H9 (cell line): ENCODE results near the gene TM9SF3. TPM values are rescaled to one million over a fixed set of nuclear protein-coding genes. Genes with fewer than 3 reads are reported as not detected.

Experiments
- DNase-seq: peaks from one replicate; pipeline ENCODE4 v3.0.0-alpha.2; 2017
- H2AFZ ChIP-seq: one replicate; pipeline ENCODE4 v1.6.1; 2013; ENCODE audit warnings: mild to moderate bottlenecking, low read length, control low read depth, moderate library complexity
- H2AK5ac ChIP-seq: 2 replicates; pipeline ENCODE4 v1.6.1; 2013; ENCODE audit warnings: low read length, control low read depth, mixed read lengths; ENCODE audit not compliant: insufficient read length
- H2BK120ac ChIP-seq: one replicate; pipeline ENCODE4 v1.6.1; 2013; ENCODE audit warnings: low read depth, mild to moderate bottlenecking, low read length, control low read depth, inconsistent platforms; ENCODE audit not compliant: poor library complexity, severe bottlenecking
- H2BK12ac ChIP-seq: 2 replicates; pipeline ENCODE4 v1.6.1; 2013; ENCODE audit warnings: low read length, control low read depth, mixed read lengths, low read depth; ENCODE audit not compliant: insufficient read length
- H2BK15ac ChIP-seq: 2 replicates; pipeline ENCODE4 v1.6.1; 2013; ENCODE audit warnings: low read depth, low read length, control low read depth
- H2BK20ac ChIP-seq: one replicate; pipeline ENCODE4 v1.6.1; 2013; ENCODE audit warnings: low read depth, mild to moderate bottlenecking, low read length, control low read depth, inconsistent platforms; ENCODE audit not compliant: poor library complexity, severe bottlenecking
- H2BK5ac ChIP-seq: 2 replicates; pipeline ENCODE4 v1.6.1; 2013; ENCODE audit warnings: low read length, control low read depth, mixed read lengths; ENCODE audit not compliant: insufficient read length
- H3K14ac ChIP-seq: 2 replicates; pipeline ENCODE4 v1.6.1; 2013; ENCODE audit warnings: low read length, control low read depth; ENCODE audit not compliant: insufficient read depth
- H3K18ac ChIP-seq: 2 replicates; pipeline ENCODE4 v1.6.1; 2013; ENCODE audit warnings: low read depth, mild to moderate bottlenecking, mixed read lengths, low read length, control low read depth; ENCODE audit not compliant: insufficient read length
- H3K23ac ChIP-seq: 2 replicates; pipeline ENCODE4 v1.6.1; 2013; ENCODE audit warnings: low read length, control low read depth, mixed read lengths, low read depth; ENCODE audit not compliant: insufficient read length
- H3K23me2 ChIP-seq: 2 replicates; pipeline ENCODE4 v1.6.1; 2013; ENCODE audit warnings: low read depth, mild to moderate bottlenecking, mixed read lengths, low read length, control low read depth; ENCODE audit not compliant: insufficient read length, poor library complexity, severe bottlenecking
- H3K27ac ChIP-seq: 2 replicates; pipeline ENCODE4 v1.5.1; 2013; ENCODE audit warnings: low read length, control low read depth, mixed read lengths, low read depth; ENCODE audit not compliant: insufficient read length
- H3K27me3 ChIP-seq: 2 replicates; pipeline ENCODE4 v1.6.1; 2013; ENCODE audit warnings: low read length, control low read depth, inconsistent platforms; ENCODE audit not compliant: insufficient read depth
- H3K4ac ChIP-seq: 2 replicates; pipeline ENCODE4 v1.6.1; 2013; ENCODE audit warnings: low read depth, mild to moderate bottlenecking, control low read depth, inconsistent platforms, low read length, moderate library complexity
- H3K4me1 ChIP-seq: 2 replicates; pipeline ENCODE4 v1.6.1; 2013; ENCODE audit warnings: low read length, control low read depth, inconsistent platforms; ENCODE audit not compliant: insufficient read depth
- H3K4me2 ChIP-seq: 2 replicates; pipeline ENCODE4 v1.6.1; 2013; ENCODE audit warnings: low read length, control low read depth, mixed read lengths; ENCODE audit not compliant: insufficient read length, insufficient read depth
- H3K56ac ChIP-seq: 2 replicates; pipeline ENCODE4 v1.6.1; 2013; ENCODE audit warnings: low read depth, mild to moderate bottlenecking, mixed read lengths, low read length, control low read depth; ENCODE audit not compliant: insufficient read length
- H3K79me1 ChIP-seq: 2 replicates; pipeline ENCODE4 v1.6.1; 2013; ENCODE audit warnings: low read depth, mild to moderate bottlenecking, moderate library complexity, low read length, control low read depth, inconsistent platforms; ENCODE audit not compliant: insufficient read depth, poor library complexity, severe bottlenecking
- H3K79me2 ChIP-seq: 2 replicates; pipeline ENCODE4 v1.6.1; 2013; ENCODE audit warnings: low read length, control low read depth, inconsistent platforms; ENCODE audit not compliant: insufficient read depth
- H3K9ac ChIP-seq: 2 replicates; pipeline ENCODE4 v1.6.1; 2013; ENCODE audit warnings: low read length, control low read depth, mixed read lengths; ENCODE audit not compliant: insufficient read length; ENCODE audit errors: extremely low read depth
- H3K9me3 ChIP-seq: one replicate; pipeline ENCODE4 v1.6.1; 2013; ENCODE audit warnings: low read depth, low read length, inconsistent platforms; ENCODE audit not compliant: control insufficient read depth
- H3T11ph ChIP-seq: one replicate; pipeline ENCODE4 v1.6.1; 2013; ENCODE audit warnings: mild to moderate bottlenecking, low read length, control low read depth, inconsistent platforms
- H4K20me1 ChIP-seq: one replicate; pipeline ENCODE4 v1.6.1; 2013; ENCODE audit not compliant: control insufficient read depth, insufficient read length, insufficient read depth
- H4K5ac ChIP-seq: 2 replicates; pipeline ENCODE4 v1.6.1; 2013; ENCODE audit warnings: low read depth, mild to moderate bottlenecking, mixed read lengths, low read length, control low read depth; ENCODE audit not compliant: insufficient read length
- H4K8ac ChIP-seq: replicated peaks from 2 replicates; pipeline ENCODE4 v1.6.1; 2013; ENCODE audit warnings: low read length, control low read depth, mixed read lengths, low read depth; ENCODE audit not compliant: insufficient read length
- H4K91ac ChIP-seq: 2 replicates; pipeline ENCODE4 v1.6.1; 2013; ENCODE audit warnings: low read depth, mild to moderate bottlenecking, moderate library complexity, mixed read lengths, low read length, control low read depth; ENCODE audit not compliant: insufficient read length
- H3K27ac Mint-ChIP-seq, 3 experiments: 2 replicates in 2 of 3; 3 replicates in 1 of 3; pipeline ENCODE4 v1.8.0; 2020 to 2021; ENCODE audit warnings: mixed read lengths in 3 of 3, mild to moderate bottlenecking in 1 of 3, moderate library complexity in 1 of 3
- H3K27me3 Mint-ChIP-seq: 2 replicates; pipeline ENCODE4 v1.8.0; 2021; ENCODE audit warnings: low read depth, mild to moderate bottlenecking, moderate library complexity, mixed read lengths
- H3K36me3 Mint-ChIP-seq, 3 experiments: 2 replicates in 2 of 3; 3 replicates in 1 of 3; pipeline ENCODE4 v1.8.0; 2020 to 2021; ENCODE audit warnings: low read depth in 3 of 3, mixed read lengths in 3 of 3; ENCODE audit not compliant: insufficient read depth in 1 of 3
- H3K4me1 Mint-ChIP-seq, 2 experiments: 2 replicates each; pipeline ENCODE4 v1.8.0; 2020; ENCODE audit warnings: mixed read lengths in 2 of 2
- H3K4me3 Mint-ChIP-seq, 2 experiments: 2 replicates in 1 of 2; 3 replicates in 1 of 2; pipeline ENCODE4 v1.8.0; 2020 to 2021; ENCODE audit warnings: mild to moderate bottlenecking in 2 of 2, mixed read lengths in 2 of 2, moderate library complexity in 1 of 2
- H3K9me3 Mint-ChIP-seq, 2 experiments: 2 replicates in 1 of 2; 3 replicates in 1 of 2; pipeline ENCODE4 v1.8.0; 2020; ENCODE audit warnings: mild to moderate bottlenecking in 2 of 2, mixed read lengths in 2 of 2, moderate library complexity in 1 of 2
- WGBS: extraction: QIAGEN DNeasy Blood & Tissue Kit; methylation state at CpG from one replicate; pipeline ENCODE4 v1.1.7; 2013; ENCODE audit warnings: missing lambda C conversion rate, low lambda C conversion rate, mixed read lengths; ENCODE audit not compliant: insufficient read length; ENCODE audit errors: extremely low coverage; 5-methylcytosine and 5-hydroxymethylcytosine counted together
- total RNA-seq: library from RNA; stranded (reverse); gene quantifications from 2 replicates; pipeline ENCODE4 v1.2.1, GENCODE V29; 2021
- TF ChIP-seq, protein P1 (sequence below): fragments of 200-600 bp; sonication (generic); conservative IDR thresholded peaks from 3 replicates; pipeline ENCODE4 v1.8.0; 2021; ENCODE audit warnings: antibody characterized with exemption, mild to moderate bottlenecking

Gene TM9SF3
- total RNA-seq, 1 experiment from 2014 or later, result 120 TPM

DNA sequence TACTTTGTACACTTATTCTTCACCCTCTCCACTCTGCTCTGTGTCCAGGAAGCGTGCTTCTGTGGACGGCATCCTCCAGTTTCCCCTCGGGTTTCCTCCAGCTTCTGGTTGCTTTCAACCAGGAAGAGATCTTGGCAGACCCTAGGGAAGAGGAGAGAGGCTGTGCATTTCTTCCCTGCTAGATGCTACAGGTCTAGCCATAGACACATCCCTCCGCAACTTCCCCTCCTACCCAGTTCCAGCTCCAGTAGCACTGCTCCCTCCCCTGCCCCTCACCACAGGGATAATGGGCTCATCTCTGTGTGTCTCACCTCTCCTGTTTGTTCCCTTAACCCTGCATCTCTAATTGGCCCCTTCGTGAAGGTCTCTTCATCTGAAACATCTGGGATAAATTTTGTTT is 89.4 kb downstream of the TM9SF3 start:
- TF ChIP-seq, protein P1, sequence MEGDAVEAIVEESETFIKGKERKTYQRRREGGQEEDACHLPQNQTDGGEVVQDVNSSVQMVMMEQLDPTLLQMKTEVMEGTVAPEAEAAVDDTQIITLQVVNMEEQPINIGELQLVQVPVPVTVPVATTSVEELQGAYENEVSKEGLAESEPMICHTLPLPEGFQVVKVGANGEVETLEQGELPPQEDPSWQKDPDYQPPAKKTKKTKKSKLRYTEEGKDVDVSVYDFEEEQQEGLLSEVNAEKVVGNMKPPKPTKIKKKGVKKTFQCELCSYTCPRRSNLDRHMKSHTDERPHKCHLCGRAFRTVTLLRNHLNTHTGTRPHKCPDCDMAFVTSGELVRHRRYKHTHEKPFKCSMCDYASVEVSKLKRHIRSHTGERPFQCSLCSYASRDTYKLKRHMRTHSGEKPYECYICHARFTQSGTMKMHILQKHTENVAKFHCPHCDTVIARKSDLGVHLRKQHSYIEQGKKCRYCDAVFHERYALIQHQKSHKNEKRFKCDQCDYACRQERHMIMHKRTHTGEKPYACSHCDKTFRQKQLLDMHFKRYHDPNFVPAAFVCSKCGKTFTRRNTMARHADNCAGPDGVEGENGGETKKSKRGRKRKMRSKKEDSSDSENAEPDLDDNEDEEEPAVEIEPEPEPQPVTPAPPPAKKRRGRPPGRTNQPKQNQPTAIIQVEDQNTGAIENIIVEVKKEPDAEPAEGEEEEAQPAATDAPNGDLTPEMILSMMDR, result no peak
- Histone ChIP-seq H3K27ac (no peak overlapping the region), H2BK5ac (no peak overlapping the region), H3K23ac (no peak overlapping the region), H2BK12ac (no peak overlapping the region), H3K18ac (no peak overlapping the region), H3T11ph (no peak overlapping the region), H4K5ac (no peak overlapping the region), H3K4me1 (no peaks in the 10 kb centered on the region), H3K79me1 (no peaks in the 10 kb centered on the region), H3K14ac (no peak overlapping the region), H4K20me1 (no peaks in the 10 kb centered on the region), H2BK20ac (no peak overlapping the region), H3K9ac (no peak overlapping the region), H4K91ac (no peak overlapping the region), H4K8ac (no peak overlapping the region), H3K27me3 (no peaks in the 10 kb centered on the region), H2AK5ac (no peak overlapping the region), H3K4me2 (no peak overlapping the region), H2BK15ac (no peak overlapping the region), H3K79me2 (no peaks in the 10 kb centered on the region), H3K4ac (no peak overlapping the region), H2BK120ac (no peak overlapping the region), H3K23me2 (no peaks in the 10 kb centered on the region), H2AFZ (no peak overlapping the region), H3K56ac (no peak overlapping the region), H3K9me3 (no peaks in the 10 kb centered on the region)
- peaks cover 6 to 14% of the 10 kb centered on the region in 2 experiments for H3K4me1 Mint-ChIP-seq
- no peak overlapping the region for H3K4me3 Mint-ChIP-seq
- DNase-seq, result peak; percentile 20
- WGBS, result no CpG with 5 or more reads among the region's 5 CpGs
- H3K27me3 Mint-ChIP-seq, result peaks cover 13% of the 10 kb centered on the region
- no peak overlapping the region for H3K27ac Mint-ChIP-seq
- H3K9me3 Mint-ChIP-seq, result no peaks in the 10 kb centered on the region
- H3K36me3 Mint-ChIP-seq, result no peaks in the 10 kb centered on the region; a peak in 1 of 7 replicates
